ENCODE measurements around the gene KLF2. TPM values are rescaled to one million over a fixed set of nuclear protein-coding genes. Genes with fewer than 3 reads are reported as not detected.
A peak's percentile ranks its signal among the peaks of the same experiment; 100 is the strongest.

Gene KLF2
- total and polyA plus RNA-seq, 2 of the 13 experiments (the other 11 are each of a cell fraction or from before 2014, with no cell fraction given) = not detected

- TF ChIP-seq ZNF282 (IDR thresholded peaks at IDR 0.05; ENCODE audit: partially characterized antibody) (no peak), PLRG1 (conservative IDR thresholded peaks at IDR 0.05) (no peak), CCAR2 (optimal IDR thresholded peaks at IDR 0.05; ENCODE audit: low read depth, low read length) (no peak)
Measured at GRCh38 chr19:16360738-16361137, 36.1 kb downstream of the KLF2 start (continued).

GRCh38 chr19:16361254-16361653 lies 36.6 kb downstream of the KLF2 start:
- Histone ChIP-seq H3K4me2 (ENCODE audit: low read depth, low read length) (no peak overlapping the region), H4K20me1 (ENCODE audit: insufficient read depth, low read length) (no peaks in the 10 kb centered on the region), H3K4me1 (ENCODE audit: insufficient read depth, low read length) (peaks cover 11% of the 10 kb centered on the region), H3K9ac (ENCODE audit: insufficient read depth, low read depth, low read length) (no peak overlapping the region), H3K9me3 (ENCODE audit: low read length) (no peaks in the 10 kb centered on the region), H3K27ac (ENCODE audit: extremely low read length, insufficient read depth, low read length) (no peak overlapping the region), H3K79me2 (ENCODE audit: insufficient read depth, low read length) (no peaks in the 10 kb centered on the region), H3K4me3 (replicated peaks in 1 of 3; ENCODE audit: insufficient read depth in 1 of 3, low read depth in 2 of 3, low read length in 3 of 3) (no peak overlapping the region), H3K36me3 (replicated peaks in 1 of 2; ENCODE audit: control insufficient read depth in 1 of 2, insufficient read depth in 2 of 2, low read length in 2 of 2) (peaks cover 0 to 15% of the 10 kb centered on the region in 2 experiments; a peak in 1 of 5 replicates), H3K27me3 (ENCODE audit: control insufficient read depth in 1 of 2, insufficient read depth in 2 of 2, low read length in 2 of 2) (no peaks in the 10 kb centered on the region), H2AFZ (ENCODE audit: low read length) (no peak overlapping the region)
- intact Hi-C loops (cut with micrococcal nuclease; ENCODE audit: unreplicated experiment) (no loop called here), in situ Hi-C loops (cut with HindIII; ENCODE audit: extremely low pct_ligation_motif_present, low pct_unique_long_range_greater_than_20kb) (no loop called here)
- no peak for FAIRE-seq
- POLR2A ChIA-PET = no interaction called here
- BruUV-seq (replicated peaks) = no TSS peak
- ATAC-seq = no peak
- DNase-seq (ENCODE audit: low spot score) = no peak
- CTCF ChIA-PET (ENCODE audit: low intra/inter-chr PET ratio, low total read pairs) = no interaction called here
- TF ChIP-seq CEBPB (IDR thresholded peaks at IDR 0.05; ENCODE audit: borderline replicate concordance, low read depth, low read length) (peak; percentile 16; the same call in 1 of the 2 replicates), ZNF660 (CRISPR knock-in tag; IDR thresholded peaks at IDR 0.05; ENCODE audit: borderline replicate concordance, low read depth) (no peak), AKAP8 (CRISPR knock-in tag; IDR thresholded peaks at IDR 0.05) (no peak)
- WGBS (ENCODE audit: low lambda C conversion rate) = 96% methylated on average over 13 of the region's 13 CpGs

GRCh38 chr19:16361926-16362325 lies 37.3 kb downstream of the KLF2 start:
- no peak overlapping the region for H3K4me2 ChIP-seq (ENCODE audit: low read depth, low read length)
- H3K79me2 ChIP-seq (ENCODE audit: insufficient read depth, low read length) = no peaks in the 10 kb centered on the region
- WGBS (ENCODE audit: low lambda C conversion rate) = 99% methylated on average over 10 of the region's 10 CpGs
- no peak for ATAC-seq
- FAIRE-seq = no peak
- no peaks in the 10 kb centered on the region for H3K9me3 ChIP-seq (ENCODE audit: low read length)
- no TSS peak for BruUV-seq (replicated peaks)
- CTCF ChIA-PET (ENCODE audit: low intra/inter-chr PET ratio, low total read pairs) = no interaction called here
- no peaks in the 10 kb centered on the region for H3K27me3 ChIP-seq (ENCODE audit: control insufficient read depth in 1 of 2, insufficient read depth in 2 of 2, low read length in 2 of 2)
- intact Hi-C loops (cut with micrococcal nuclease; ENCODE audit: unreplicated experiment) = no loop called here
- no peaks in the 10 kb centered on the region for H4K20me1 ChIP-seq (ENCODE audit: insufficient read depth, low read length)
- H3K9ac ChIP-seq (ENCODE audit: insufficient read depth, low read depth, low read length) = no peak overlapping the region
- POLR2A ChIA-PET = no interaction called here
- peaks cover 11% of the 10 kb centered on the region for H3K4me1 ChIP-seq (ENCODE audit: insufficient read depth, low read length)
- H3K36me3 ChIP-seq (replicated peaks in 1 of 2; ENCODE audit: control insufficient read depth in 1 of 2, insufficient read depth in 2 of 2, low read length in 2 of 2) = peaks cover 0 to 15% of the 10 kb centered on the region in 2 experiments; a peak in 1 of 5 replicates
- H3K27ac ChIP-seq (ENCODE audit: extremely low read length, insufficient read depth, low read length) = no peak overlapping the region
- DNase-seq (ENCODE audit: low spot score) = no peak
- H3K4me3 ChIP-seq (replicated peaks in 1 of 3; ENCODE audit: insufficient read depth in 1 of 3, low read depth in 2 of 3, low read length in 3 of 3) = no peak overlapping the region
- no peak overlapping the region for H2AFZ ChIP-seq (ENCODE audit: low read length)
- in situ Hi-C loops (cut with HindIII; ENCODE audit: extremely low pct_ligation_motif_present, low pct_unique_long_range_greater_than_20kb) = no loop called here
- TF ChIP-seq ZNF737 (CRISPR knock-in tag; IDR thresholded peaks at IDR 0.05; ENCODE audit: borderline replicate concordance) = no peak
- TF ChIP-seq SOX13 (IDR thresholded peaks at IDR 0.05) = no peak
- no peak for TF ChIP-seq SOX13 (CRISPR knock-in tag; conservative IDR thresholded peaks at IDR 0.05 in 1 of 2, IDR thresholded peaks at IDR 0.05 in 1 of 2)
- no peak for TF ChIP-seq ZNF704 (CRISPR knock-in tag; IDR thresholded peaks at IDR 0.05; ENCODE audit: borderline replicate concordance)
- TF ChIP-seq E2F2 (CRISPR knock-in tag; IDR thresholded peaks at IDR 0.05; ENCODE audit: borderline replicate concordance) = no peak
- TF ChIP-seq SSRP1 (CRISPR knock-in tag; IDR thresholded peaks at IDR 0.05) = no peak
- no peak for TF ChIP-seq ZBTB1 (CRISPR knock-in tag; IDR thresholded peaks at IDR 0.05; ENCODE audit: borderline replicate concordance)
- no peak for TF ChIP-seq HMG20A (CRISPR knock-in tag; IDR thresholded peaks at IDR 0.05; ENCODE audit: borderline replicate concordance)
- TF ChIP-seq ETV5 (CRISPR knock-in tag; IDR thresholded peaks at IDR 0.05; ENCODE audit: borderline replicate concordance) = no peak

Data from HepG2 (cell line).